Smooth muscle cell (in vitro differentiated cells): ENCODE results near the gene ILRUN. TPM values are rescaled to one million over a fixed set of nuclear protein-coding genes. Genes with fewer than 3 reads are reported as not detected.

ENCODE experiments used
- DNase-seq: peaks from one replicate; lab custom pipeline; 2025; ENCODE audit not compliant: unreplicated experiment; lab: John Stamatoyannopoulos, UW
- H2AFZ ChIP-seq: fragments of 200-600 bp; sonication (generic); 2 replicates; pipeline ENCODE4 v1.6.0; 2016; ENCODE audit warnings: antibody characterized with exemption, low read depth, mild to moderate bottlenecking
- H3F3A ChIP-seq: fragments of 200-600 bp; sonication (generic); 2 replicates; pipeline ENCODE4 v1.6.0; 2017; ENCODE audit warnings: antibody characterized with exemption, low read depth
- H3K27ac ChIP-seq: fragments of 200-600 bp; sonication (generic); 2 replicates; pipeline ENCODE4 v1.5.1; 2016; ENCODE audit warnings: low read depth, mild to moderate bottlenecking
- H3K27me3 ChIP-seq: fragments of 200-600 bp; sonication (generic); 2 replicates; pipeline ENCODE4 v1.6.1; 2016; ENCODE audit warnings: low read depth, mild to moderate bottlenecking
- H3K36me3 ChIP-seq: fragments of 200-600 bp; sonication (generic); 2 replicates; pipeline ENCODE4 v1.5.1; 2016; ENCODE audit warnings: low read depth
- H3K4me1 ChIP-seq: fragments of 200-600 bp; sonication (generic); 2 replicates; pipeline ENCODE4 v1.5.1; 2016; ENCODE audit warnings: low read depth
- H3K4me2 ChIP-seq: fragments of 200-600 bp; sonication (generic); 2 replicates; pipeline ENCODE4 v1.6.0; 2016; ENCODE audit warnings: mild to moderate bottlenecking
- H3K4me3 ChIP-seq: fragments of 200-600 bp; sonication (generic); 2 replicates; pipeline ENCODE4 v1.5.1; 2016; ENCODE audit warnings: mild to moderate bottlenecking
- H3K79me2 ChIP-seq: fragments of 200-600 bp; sonication (generic); 2 replicates; pipeline ENCODE4 v1.6.0; 2016; ENCODE audit warnings: low read depth, mild to moderate bottlenecking
- H3K9ac ChIP-seq: fragments of 200-600 bp; sonication (generic); 2 replicates; pipeline ENCODE4 v1.6.0; 2016; ENCODE audit warnings: low read depth
- H3K9me3 ChIP-seq: fragments of 200-600 bp; sonication (generic); replicated peaks from 2 replicates; pipeline ENCODE4 v1.5.1; 2016; ENCODE audit warnings: low read depth
- H4K20me1 ChIP-seq: fragments of 200-600 bp; sonication (generic); 2 replicates; pipeline ENCODE4 v1.6.0; 2016; ENCODE audit warnings: low read depth
- WGBS: methylation state at CpG from one replicate; pipeline ENCODE4 v1.1.7; 2016; ENCODE audit warnings: low lambda C conversion rate; 5-methylcytosine and 5-hydroxymethylcytosine counted together
- polyA plus RNA-seq: library from polyadenylated mRNA; unstranded; fragments of >200 nt; fragmentation: Nextera tagmentation; extraction: Ambion mirVana; gene quantifications from 2 replicates; pipeline ENCODE4 v1.2.1, GENCODE V29; 2016
- total RNA-seq: library from RNA; depleted of rRNA; stranded (reverse); fragments of >200 nt; gene quantifications from 2 replicates; pipeline ENCODE4 v1.2.3, GENCODE V29; 2014
- TF ChIP-seq, protein P1 (sequence below): fragments of 200-600 bp; sonication (generic); IDR thresholded peaks from 2 replicates; pipeline ENCODE4 v1.5.1; 2017; ENCODE audit warnings: borderline replicate concordance, mild to moderate bottlenecking, antibody characterized with exemption; ENCODE audit not compliant: insufficient read depth, poor library complexity, severe bottlenecking

Gene ILRUN
- total and polyA plus RNA-seq, 2 experiments from 2014 or later, result 7.5 to 23.9 TPM

- Histone ChIP-seq H3K27me3 (no peaks in the 10 kb centered on the region), H3K9ac (no peak overlapping the region), H3K4me1 (peaks cover 7% of the 10 kb centered on the region), H4K20me1 (peaks cover 84% of the 10 kb centered on the region), H2AFZ (no peak overlapping the region), H3F3A (no peaks in the 10 kb centered on the region), H3K4me2 (no peak overlapping the region), H3K36me3 (no peaks in the 10 kb centered on the region), H3K4me3 (no peak overlapping the region), H3K9me3 (no peaks in the 10 kb centered on the region), H3K27ac (no peak overlapping the region), H3K79me2 (peaks cover 98% of the 10 kb centered on the region)
- TF ChIP-seq, protein P1, sequence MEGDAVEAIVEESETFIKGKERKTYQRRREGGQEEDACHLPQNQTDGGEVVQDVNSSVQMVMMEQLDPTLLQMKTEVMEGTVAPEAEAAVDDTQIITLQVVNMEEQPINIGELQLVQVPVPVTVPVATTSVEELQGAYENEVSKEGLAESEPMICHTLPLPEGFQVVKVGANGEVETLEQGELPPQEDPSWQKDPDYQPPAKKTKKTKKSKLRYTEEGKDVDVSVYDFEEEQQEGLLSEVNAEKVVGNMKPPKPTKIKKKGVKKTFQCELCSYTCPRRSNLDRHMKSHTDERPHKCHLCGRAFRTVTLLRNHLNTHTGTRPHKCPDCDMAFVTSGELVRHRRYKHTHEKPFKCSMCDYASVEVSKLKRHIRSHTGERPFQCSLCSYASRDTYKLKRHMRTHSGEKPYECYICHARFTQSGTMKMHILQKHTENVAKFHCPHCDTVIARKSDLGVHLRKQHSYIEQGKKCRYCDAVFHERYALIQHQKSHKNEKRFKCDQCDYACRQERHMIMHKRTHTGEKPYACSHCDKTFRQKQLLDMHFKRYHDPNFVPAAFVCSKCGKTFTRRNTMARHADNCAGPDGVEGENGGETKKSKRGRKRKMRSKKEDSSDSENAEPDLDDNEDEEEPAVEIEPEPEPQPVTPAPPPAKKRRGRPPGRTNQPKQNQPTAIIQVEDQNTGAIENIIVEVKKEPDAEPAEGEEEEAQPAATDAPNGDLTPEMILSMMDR, result no peak
- DNase-seq, result no peak
These were observed 6.8 kb downstream of the ILRUN start for GRCh38 chr6:34689742-34690141.

DNA sequence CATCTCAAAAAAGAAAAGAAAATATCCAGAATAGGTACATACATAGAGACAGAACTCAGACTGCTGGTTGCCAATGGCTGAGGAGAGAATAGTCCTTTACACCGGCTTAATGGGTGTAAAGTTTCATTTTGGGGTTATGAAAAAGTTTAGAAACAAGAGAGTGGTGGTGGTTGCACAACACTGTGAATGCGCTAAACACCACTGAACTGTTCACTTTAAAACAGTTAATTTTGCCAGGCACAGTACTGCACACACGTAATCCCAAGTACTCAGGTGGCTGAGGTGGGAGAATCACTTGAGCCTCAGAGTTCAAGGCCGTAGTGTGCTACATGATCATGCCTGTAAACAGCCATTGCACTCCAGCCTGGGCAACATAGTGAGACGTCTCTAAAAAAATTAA, 7.6 kb downstream of the ILRUN start:
- no peaks in the 10 kb centered on the region for H3K36me3 ChIP-seq
- peaks cover under 1% of the 10 kb centered on the region for H3K4me1 ChIP-seq
- DNase-seq, result no peak
- no peak overlapping the region for H2AFZ ChIP-seq
- WGBS, result 97% methylated on average over 5 of the region's 5 CpGs
- no peak overlapping the region for H3K4me2 ChIP-seq
- no peak overlapping the region for H3K9ac ChIP-seq
- no peaks in the 10 kb centered on the region for H3F3A ChIP-seq
- TF ChIP-seq, protein P1, result no peak
- H3K79me2 ChIP-seq, result peaks cover 98% of the 10 kb centered on the region
- H3K9me3 ChIP-seq, result no peaks in the 10 kb centered on the region
- H4K20me1 ChIP-seq, result peaks cover 84% of the 10 kb centered on the region
- no peak overlapping the region for H3K27ac ChIP-seq
- H3K4me3 ChIP-seq, result no peak overlapping the region
- H3K27me3 ChIP-seq, result no peaks in the 10 kb centered on the region

- no peak overlapping the region for H3K27ac ChIP-seq
- no peaks in the 10 kb centered on the region for H3K9me3 ChIP-seq
- H3K36me3 ChIP-seq, result no peaks in the 10 kb centered on the region
- peaks cover 97% of the 10 kb centered on the region for H3K79me2 ChIP-seq
- no peak overlapping the region for H3K9ac ChIP-seq
- H3K4me2 ChIP-seq, result no peak overlapping the region
- H3K4me3 ChIP-seq, result no peak overlapping the region
- H2AFZ ChIP-seq, result no peak overlapping the region
- no peaks in the 10 kb centered on the region for H3K27me3 ChIP-seq
- peaks cover 74% of the 10 kb centered on the region for H4K20me1 ChIP-seq
- 86% methylated on average over 2 of the region's 2 CpGs for WGBS
- H3F3A ChIP-seq, result no peaks in the 10 kb centered on the region
- TF ChIP-seq, protein P1, result no peak
- H3K4me1 ChIP-seq, result peaks cover 2% of the 10 kb centered on the region
- no peak for DNase-seq
These were observed 11.6 kb downstream of the ILRUN start for GRCh38 chr6:34684919-34685318.

DNA sequence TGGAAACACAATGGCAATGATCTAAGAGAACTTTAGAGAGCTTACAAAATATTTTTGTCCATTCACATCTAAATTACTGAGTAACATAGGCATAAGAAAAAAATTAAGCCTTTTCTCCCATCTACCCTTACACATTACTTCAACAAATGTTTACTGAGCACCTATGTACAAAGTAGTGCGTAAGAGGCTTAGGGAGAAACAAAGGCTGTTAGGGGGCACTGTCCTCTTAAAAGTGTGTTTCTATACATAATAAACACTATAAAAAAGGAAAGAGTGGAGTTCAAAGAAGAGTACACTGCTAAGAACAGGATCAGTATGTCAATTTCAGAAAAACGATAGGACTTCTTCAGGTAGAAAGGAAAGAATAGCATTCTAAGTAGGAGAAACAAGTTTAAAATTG, 12.2 kb downstream of the ILRUN start:
- WGBS, result 88% methylated on average over 2 of the region's 2 CpGs
- Histone ChIP-seq H3K79me2 (peaks cover 97% of the 10 kb centered on the region), H2AFZ (no peak overlapping the region), H3K9ac (no peak overlapping the region), H3F3A (no peaks in the 10 kb centered on the region), H3K4me3 (no peak overlapping the region), H3K4me2 (no peak overlapping the region), H3K9me3 (no peaks in the 10 kb centered on the region), H4K20me1 (peaks cover 74% of the 10 kb centered on the region), H3K36me3 (no peaks in the 10 kb centered on the region), H3K27me3 (no peaks in the 10 kb centered on the region), H3K4me1 (peaks cover 4% of the 10 kb centered on the region), H3K27ac (no peak overlapping the region)
- DNase-seq, result no peak
- TF ChIP-seq, protein P1, result no peak
